K562 (cell line): Measurements from ENCODE around the gene OR4F15.

Experiments used
- CBX5 ChIP-seq: IDR thresholded peaks from 2 replicates; pipeline ENCODE4 v1.6.1; 2014; ENCODE audit warnings: low read depth, borderline replicate concordance
- NFXL1 ChIP-seq: fragments of 450-650 bp; formaldehyde crosslinking; IDR thresholded peaks from 2 replicates; pipeline ENCODE4 v1.4.0; 2021; ENCODE audit warnings: mild to moderate bottlenecking
- POLR2A ChIP-seq: fragments of 450-650 bp; conservative IDR thresholded peaks from 2 replicates; pipeline ENCODE4 v1.6.1; 2016
- RBM39 ChIP-seq: fragments of 200-400 bp; formaldehyde crosslinking; optimal IDR thresholded peaks from 2 replicates; pipeline ENCODE3; 2018; ENCODE audit warnings: low read depth, low read length
- RCOR1 ChIP-seq, 2 experiments: IDR thresholded peaks; 2 replicates each; pipeline ENCODE4 v1.6.1; 2012; ENCODE audit warnings: low read depth in 2 of 2, low read length in 2 of 2, borderline replicate concordance in 1 of 2, improper control_type of control experiment in 1 of 2
- RFX5 ChIP-seq: IDR thresholded peaks from 2 replicates; pipeline ENCODE4 v1.6.1; 2011; ENCODE audit warnings: low read depth, mild to moderate bottlenecking, improper control_type of control experiment, low read length
- ZNF140 ChIP-seq: fragments of 250-450 bp; sonication (Bioruptor Pico); IDR thresholded peaks from 2 replicates; pipeline ENCODE4 v1.8.0; 2021; ENCODE audit warnings: moderate library complexity, mild to moderate bottlenecking, inconsistent platforms
- TF ChIP-seq, protein P1 (sequence below), 3 experiments: IDR thresholded peaks in 2 of 3; conservative IDR thresholded peaks in 1 of 3; 2 replicates each; pipeline ENCODE4 v1.5.1; 2011 to 2012; ENCODE audit warnings: low read length in 3 of 3, mild to moderate bottlenecking in 3 of 3, control low read depth in 2 of 3, improper control_type of control experiment in 1 of 3, inconsistent platforms in 1 of 3, low read depth in 1 of 3, mixed read lengths in 1 of 3, moderate library complexity in 1 of 3; ENCODE audit not compliant: insufficient read depth in 2 of 3
- TF ChIP-seq, protein P2 (sequence below): sonication (generic); formaldehyde crosslinking; IDR thresholded peaks from 2 replicates; pipeline ENCODE4 v1.8.0; 2022; ENCODE audit warnings: mild to moderate bottlenecking, missing genetic modification reagents
- TF ChIP-seq, protein P3 (sequence below): fragments of 250-450 bp; sonication (Bioruptor Pico); IDR thresholded peaks from 2 replicates; pipeline ENCODE4 v1.5.0; 2020; ENCODE audit warnings: mild to moderate bottlenecking, borderline replicate concordance
- TF ChIP-seq, protein P4 (sequence below): fragments of 250-450 bp; sonication (Bioruptor Pico); IDR thresholded peaks from 2 replicates; pipeline ENCODE4 v1.8.0; 2022; ENCODE audit warnings: moderate library complexity, mild to moderate bottlenecking, inconsistent platforms

DNA sequence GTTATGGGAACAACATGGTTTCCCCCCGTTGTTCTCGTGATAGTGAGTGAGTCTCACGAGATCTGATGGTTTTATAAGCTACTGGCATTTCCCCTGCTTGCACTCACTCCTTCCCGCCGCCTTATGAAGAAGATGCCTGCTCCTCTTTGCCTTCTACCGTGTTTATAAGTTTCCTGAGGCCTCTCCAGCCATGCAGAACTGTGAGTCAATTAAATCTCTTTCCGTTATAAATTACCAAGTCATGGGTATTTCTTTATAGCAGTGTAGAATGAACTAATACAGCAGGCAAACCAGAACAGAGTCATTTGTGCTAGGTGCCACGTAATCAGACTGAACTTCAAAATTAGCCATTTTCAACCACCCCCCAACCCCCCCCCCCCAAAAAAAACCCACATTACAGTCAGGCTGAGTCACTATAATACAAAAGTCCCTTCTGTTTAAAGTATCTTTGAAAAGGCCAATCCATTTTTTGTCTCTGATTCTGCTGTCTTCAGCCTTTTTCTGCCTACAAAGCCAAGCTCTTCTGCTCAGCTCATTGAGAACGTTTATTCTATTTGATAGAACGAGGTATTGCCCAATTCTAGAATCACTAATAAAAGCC lies 4.6 kb upstream of the OR4F15 start:
- TF ChIP-seq, protein P1, sequence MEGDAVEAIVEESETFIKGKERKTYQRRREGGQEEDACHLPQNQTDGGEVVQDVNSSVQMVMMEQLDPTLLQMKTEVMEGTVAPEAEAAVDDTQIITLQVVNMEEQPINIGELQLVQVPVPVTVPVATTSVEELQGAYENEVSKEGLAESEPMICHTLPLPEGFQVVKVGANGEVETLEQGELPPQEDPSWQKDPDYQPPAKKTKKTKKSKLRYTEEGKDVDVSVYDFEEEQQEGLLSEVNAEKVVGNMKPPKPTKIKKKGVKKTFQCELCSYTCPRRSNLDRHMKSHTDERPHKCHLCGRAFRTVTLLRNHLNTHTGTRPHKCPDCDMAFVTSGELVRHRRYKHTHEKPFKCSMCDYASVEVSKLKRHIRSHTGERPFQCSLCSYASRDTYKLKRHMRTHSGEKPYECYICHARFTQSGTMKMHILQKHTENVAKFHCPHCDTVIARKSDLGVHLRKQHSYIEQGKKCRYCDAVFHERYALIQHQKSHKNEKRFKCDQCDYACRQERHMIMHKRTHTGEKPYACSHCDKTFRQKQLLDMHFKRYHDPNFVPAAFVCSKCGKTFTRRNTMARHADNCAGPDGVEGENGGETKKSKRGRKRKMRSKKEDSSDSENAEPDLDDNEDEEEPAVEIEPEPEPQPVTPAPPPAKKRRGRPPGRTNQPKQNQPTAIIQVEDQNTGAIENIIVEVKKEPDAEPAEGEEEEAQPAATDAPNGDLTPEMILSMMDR (IDR thresholded peaks at IDR 0.05 in 2 of 3, conservative IDR thresholded peaks at IDR 0.05 in 1 of 3; ENCODE audit: insufficient read depth in 2 of 3, low read depth in 1 of 3, low read length in 3 of 3), result no peak
- TF ChIP-seq POLR2A, result no peak
- TF ChIP-seq ZNF140, result no peak
- TF ChIP-seq RFX5, result no peak
- TF ChIP-seq CBX5, result no peak
- no peak for TF ChIP-seq NFXL1 (CRISPR knock-in tag)
- TF ChIP-seq RBM39, result no peak
- TF ChIP-seq, protein P2, sequence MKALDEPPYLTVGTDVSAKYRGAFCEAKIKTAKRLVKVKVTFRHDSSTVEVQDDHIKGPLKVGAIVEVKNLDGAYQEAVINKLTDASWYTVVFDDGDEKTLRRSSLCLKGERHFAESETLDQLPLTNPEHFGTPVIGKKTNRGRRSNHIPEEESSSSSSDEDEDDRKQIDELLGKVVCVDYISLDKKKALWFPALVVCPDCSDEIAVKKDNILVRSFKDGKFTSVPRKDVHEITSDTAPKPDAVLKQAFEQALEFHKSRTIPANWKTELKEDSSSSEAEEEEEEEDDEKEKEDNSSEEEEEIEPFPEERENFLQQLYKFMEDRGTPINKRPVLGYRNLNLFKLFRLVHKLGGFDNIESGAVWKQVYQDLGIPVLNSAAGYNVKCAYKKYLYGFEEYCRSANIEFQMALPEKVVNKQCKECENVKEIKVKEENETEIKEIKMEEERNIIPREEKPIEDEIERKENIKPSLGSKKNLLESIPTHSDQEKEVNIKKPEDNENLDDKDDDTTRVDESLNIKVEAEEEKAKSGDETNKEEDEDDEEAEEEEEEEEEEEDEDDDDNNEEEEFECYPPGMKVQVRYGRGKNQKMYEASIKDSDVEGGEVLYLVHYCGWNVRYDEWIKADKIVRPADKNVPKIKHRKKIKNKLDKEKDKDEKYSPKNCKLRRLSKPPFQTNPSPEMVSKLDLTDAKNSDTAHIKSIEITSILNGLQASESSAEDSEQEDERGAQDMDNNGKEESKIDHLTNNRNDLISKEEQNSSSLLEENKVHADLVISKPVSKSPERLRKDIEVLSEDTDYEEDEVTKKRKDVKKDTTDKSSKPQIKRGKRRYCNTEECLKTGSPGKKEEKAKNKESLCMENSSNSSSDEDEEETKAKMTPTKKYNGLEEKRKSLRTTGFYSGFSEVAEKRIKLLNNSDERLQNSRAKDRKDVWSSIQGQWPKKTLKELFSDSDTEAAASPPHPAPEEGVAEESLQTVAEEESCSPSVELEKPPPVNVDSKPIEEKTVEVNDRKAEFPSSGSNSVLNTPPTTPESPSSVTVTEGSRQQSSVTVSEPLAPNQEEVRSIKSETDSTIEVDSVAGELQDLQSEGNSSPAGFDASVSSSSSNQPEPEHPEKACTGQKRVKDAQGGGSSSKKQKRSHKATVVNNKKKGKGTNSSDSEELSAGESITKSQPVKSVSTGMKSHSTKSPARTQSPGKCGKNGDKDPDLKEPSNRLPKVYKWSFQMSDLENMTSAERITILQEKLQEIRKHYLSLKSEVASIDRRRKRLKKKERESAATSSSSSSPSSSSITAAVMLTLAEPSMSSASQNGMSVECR (CRISPR knock-in tag), result no peak
- TF ChIP-seq, protein P3, sequence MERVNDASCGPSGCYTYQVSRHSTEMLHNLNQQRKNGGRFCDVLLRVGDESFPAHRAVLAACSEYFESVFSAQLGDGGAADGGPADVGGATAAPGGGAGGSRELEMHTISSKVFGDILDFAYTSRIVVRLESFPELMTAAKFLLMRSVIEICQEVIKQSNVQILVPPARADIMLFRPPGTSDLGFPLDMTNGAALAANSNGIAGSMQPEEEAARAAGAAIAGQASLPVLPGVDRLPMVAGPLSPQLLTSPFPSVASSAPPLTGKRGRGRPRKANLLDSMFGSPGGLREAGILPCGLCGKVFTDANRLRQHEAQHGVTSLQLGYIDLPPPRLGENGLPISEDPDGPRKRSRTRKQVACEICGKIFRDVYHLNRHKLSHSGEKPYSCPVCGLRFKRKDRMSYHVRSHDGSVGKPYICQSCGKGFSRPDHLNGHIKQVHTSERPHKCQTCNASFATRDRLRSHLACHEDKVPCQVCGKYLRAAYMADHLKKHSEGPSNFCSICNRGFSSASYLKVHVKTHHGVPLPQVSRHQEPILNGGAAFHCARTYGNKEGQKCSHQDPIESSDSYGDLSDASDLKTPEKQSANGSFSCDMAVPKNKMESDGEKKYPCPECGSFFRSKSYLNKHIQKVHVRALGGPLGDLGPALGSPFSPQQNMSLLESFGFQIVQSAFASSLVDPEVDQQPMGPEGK (CRISPR knock-in tag), result no peak
- TF ChIP-seq RCOR1 (IDR thresholded peaks at IDR 0.05; ENCODE audit: borderline replicate concordance in 1 of 2, low read depth in 2 of 2, low read length in 2 of 2), result no peak
- TF ChIP-seq, protein P4, sequence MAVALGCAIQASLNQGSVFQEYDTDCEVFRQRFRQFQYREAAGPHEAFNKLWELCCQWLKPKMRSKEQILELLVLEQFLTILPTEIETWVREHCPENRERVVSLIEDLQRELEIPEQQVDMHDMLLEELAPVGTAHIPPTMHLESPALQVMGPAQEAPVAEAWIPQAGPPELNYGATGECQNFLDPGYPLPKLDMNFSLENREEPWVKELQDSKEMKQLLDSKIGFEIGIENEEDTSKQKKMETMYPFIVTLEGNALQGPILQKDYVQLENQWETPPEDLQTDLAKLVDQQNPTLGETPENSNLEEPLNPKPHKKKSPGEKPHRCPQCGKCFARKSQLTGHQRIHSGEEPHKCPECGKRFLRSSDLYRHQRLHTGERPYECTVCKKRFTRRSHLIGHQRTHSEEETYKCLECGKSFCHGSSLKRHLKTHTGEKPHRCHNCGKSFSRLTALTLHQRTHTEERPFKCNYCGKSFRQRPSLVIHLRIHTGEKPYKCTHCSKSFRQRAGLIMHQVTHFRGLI, result no peak
